Epidermal melanocyte (primary cell): Measurements from ENCODE around the gene CPNE8.
A peak's percentile ranks its signal among the peaks of the same experiment; 100 is the strongest.
"Not testable (repeated sequence)": the region's sequence is repeated elsewhere in the genome, so short reads cannot be mapped to it uniquely, and the experiment has no call there.

Source experiments
- DNase-seq: peaks from one replicate; pipeline ENCODE4 v3.0.0; 2011; ENCODE audit warnings: low spot score; ENCODE audit not compliant: insufficient read length

CPNE8 gene

GRCh38 chr12:38742496-38742895, 162.9 kb downstream of the CPNE8 start:
- DNase-seq: not testable (repeated sequence)

- DNase-seq: no peak
Observed at GRCh38 chr12:38736821-38737220, 168.6 kb downstream of the CPNE8 start.

GRCh38 chr12:38732761-38733160, 172.6 kb downstream of the CPNE8 start:
- no peak for DNase-seq

GRCh38 chr12:38728894-38729293, 176.5 kb downstream of the CPNE8 start:
- no peak for DNase-seq

- no peak for DNase-seq
Observed at GRCh38 chr12:38721611-38722252, 183.7 kb downstream of the CPNE8 start.

GRCh38 chr12:38720661-38721060, 184.7 kb downstream of the CPNE8 start:
- no peak for DNase-seq

- DNase-seq: no peak
Observed at GRCh38 chr12:38713294-38713693, 192.1 kb downstream of the CPNE8 start.

GRCh38 chr12:38711054-38711453, 194.3 kb downstream of the CPNE8 start:
- DNase-seq: no peak

- no peak for DNase-seq
Observed at GRCh38 chr12:38708466-38708865, 196.9 kb downstream of the CPNE8 start.

- DNase-seq: no peak
Observed at GRCh38 chr12:38707648-38708047, 197.7 kb downstream of the CPNE8 start.

- DNase-seq: no peak
Observed at GRCh38 chr12:38697289-38697688, 208.1 kb downstream of the CPNE8 start.

GRCh38 chr12:38695057-38695456, 210.3 kb downstream of the CPNE8 start:
- DNase-seq: no peak

GRCh38 chr12:38691164-38691563, 214.2 kb downstream of the CPNE8 start:
- no peak for DNase-seq

GRCh38 chr12:38690646-38691045, 214.7 kb downstream of the CPNE8 start:
- DNase-seq: peak; percentile 18

GRCh38 chr12:38689704-38690103, 215.7 kb downstream of the CPNE8 start:
- no peak for DNase-seq

GRCh38 chr12:38689195-38689594, 216.2 kb downstream of the CPNE8 start:
- no peak for DNase-seq

- no peak for DNase-seq
Observed at GRCh38 chr12:38682521-38682920, 222.9 kb downstream of the CPNE8 start.

- DNase-seq: no peak
Observed at GRCh38 chr12:38669530-38669929, 235.9 kb downstream of the CPNE8 start.

- DNase-seq: no peak
Observed at GRCh38 chr12:38669081-38669480, 236.3 kb downstream of the CPNE8 start.

- no peak for DNase-seq
Observed at GRCh38 chr12:38666425-38666824, 239.0 kb downstream of the CPNE8 start.

GRCh38 chr12:38664661-38665269, 240.6 kb downstream of the CPNE8 start:
- DNase-seq: no peak

GRCh38 chr12:38662829-38663228, 242.6 kb downstream of the CPNE8 start:
- no peak for DNase-seq

GRCh38 chr12:38653650-38654049, 251.7 kb downstream of the CPNE8 start:
- DNase-seq: no peak
